Fibroblast of peridontal ligament (primary cell): ENCODE data around the gene PNMA6F.

Experiments used
- DNase-seq: peaks from one replicate; pipeline ENCODE4 v3.0.0-alpha.2; 2010; ENCODE audit errors: extremely low read depth

Gene PNMA6F

DNA sequence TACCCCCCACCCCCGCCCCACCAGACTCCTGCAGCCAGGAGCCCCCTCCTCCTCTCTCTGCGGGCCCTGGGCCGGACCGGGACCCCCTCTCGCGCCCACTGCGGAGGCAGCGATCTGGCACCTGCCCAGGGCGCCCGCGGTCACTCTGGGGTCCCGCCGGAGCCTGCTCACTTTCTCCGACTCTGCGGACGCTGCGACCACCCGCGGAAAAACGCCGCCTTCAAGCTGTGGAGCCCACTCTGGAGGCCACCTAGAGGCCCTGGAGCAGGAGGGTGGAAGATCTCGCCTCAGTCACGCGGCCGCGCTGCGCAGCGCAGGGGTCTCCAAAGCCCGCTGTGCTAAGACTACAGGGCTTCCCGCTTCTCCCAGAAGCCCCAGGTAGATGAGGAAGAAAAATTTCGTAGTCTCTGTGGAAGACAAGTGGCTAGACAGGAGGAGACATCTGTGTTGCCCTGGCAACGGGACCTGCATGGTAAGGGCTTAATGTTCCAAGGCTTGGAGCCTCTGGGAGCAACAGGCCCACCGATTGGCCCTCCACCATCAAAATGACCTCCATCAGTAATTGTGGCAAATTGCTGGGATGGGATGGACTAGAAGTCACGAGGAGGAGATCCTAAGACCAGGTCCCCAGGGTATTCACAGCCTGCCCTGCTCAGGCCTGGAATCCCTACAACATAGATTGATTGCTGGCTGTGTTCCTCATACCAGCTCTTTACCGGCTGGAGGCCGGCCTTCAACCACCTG lies at the start of gene PNMA6F:
TSS of gene PNMA6F (minus strand) at position 387 of the 744 bp plus-strand sequence. CDS start 1,093 bp downstream, outside the sequence.
- no peak for DNase-seq

DNA sequence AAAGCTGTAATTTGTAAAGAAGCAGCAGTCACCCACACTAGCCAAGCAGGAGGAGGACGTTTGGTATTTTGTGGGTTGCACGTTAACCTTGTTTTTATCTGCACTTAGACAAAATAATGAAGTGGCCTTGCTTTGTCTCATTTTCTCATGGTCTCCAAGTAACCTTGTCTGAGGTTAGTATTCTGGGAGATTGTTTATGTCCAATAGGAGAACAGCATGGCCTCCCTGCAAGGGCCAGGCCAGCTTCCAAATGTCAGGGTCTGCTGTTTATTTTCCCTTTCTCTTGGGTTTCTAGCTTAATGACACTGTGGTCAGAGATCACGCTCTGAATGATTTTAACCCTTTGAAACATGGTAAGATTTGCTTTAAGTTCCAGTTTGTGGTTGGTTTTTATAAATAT lies 49.7 kb upstream of the PNMA6F start:
- DNase-seq = peak; percentile 37

DNA sequence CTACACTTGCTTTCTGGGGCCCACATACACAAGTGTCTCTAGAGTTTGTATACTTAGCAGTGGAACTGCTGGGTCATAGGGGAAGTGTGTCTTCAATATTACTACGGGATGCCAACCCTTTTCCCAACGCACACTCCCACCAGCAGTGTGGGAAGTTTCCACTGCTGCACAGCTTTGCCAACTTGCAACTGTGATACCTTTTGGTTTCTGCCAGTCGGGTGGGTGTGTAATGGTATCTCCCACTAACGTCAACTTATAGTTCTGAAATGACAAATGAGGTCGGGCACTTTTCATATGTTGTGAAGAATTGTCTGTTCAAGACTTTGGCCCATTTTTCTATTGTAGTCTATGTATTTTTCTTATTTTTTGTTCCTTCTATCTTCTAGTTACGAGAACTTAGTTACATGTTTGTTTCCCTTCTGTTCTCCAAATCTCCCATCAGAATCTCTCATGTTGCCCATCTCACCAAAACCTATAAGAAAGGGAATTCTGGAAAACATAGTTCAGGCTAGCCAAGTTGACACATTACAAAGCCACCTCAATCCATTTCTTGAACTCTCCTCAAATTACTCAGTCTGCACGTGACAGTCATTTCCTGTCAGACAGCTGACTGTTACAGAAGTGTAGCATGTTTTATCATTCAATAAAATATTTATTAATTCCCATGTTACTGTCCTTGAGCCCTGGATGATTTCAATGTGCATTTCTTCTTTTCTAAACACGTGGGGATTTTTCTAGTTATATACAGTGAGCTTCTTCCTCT lies 48.9 kb upstream of the PNMA6F start:
- peak; percentile 6 for DNase-seq

DNA sequence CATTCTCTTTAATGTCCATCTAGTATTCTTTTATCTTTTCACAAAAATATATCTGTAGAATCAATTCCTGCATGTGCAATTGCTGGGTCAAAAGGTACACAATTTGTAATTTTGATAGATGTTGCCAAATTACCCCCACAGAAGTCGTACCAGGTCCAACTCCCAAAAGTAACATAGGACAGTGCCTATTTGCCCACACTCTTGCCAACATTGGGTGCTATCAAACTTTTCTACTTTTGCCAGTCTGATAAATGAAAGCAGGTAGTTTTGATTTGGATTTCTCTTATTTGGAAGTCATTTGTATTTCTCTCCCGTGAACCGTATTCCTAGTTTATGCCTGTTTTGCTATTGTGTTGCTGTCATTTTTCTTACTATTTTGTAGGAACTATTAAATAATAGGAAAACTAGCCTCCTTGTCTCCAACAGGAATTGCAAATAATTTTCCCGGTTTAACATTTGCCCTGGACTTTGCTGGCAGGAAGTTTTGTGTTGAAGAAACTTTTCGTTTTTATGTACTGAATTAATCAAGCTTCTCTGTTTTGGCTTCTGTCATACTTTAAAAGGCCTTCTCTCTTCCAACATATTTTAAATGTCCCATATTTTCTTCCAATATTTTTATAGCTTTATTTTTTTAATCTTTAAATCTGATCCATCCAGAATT lies 45.4 kb upstream of the PNMA6F start:
- no peak for DNase-seq

DNA sequence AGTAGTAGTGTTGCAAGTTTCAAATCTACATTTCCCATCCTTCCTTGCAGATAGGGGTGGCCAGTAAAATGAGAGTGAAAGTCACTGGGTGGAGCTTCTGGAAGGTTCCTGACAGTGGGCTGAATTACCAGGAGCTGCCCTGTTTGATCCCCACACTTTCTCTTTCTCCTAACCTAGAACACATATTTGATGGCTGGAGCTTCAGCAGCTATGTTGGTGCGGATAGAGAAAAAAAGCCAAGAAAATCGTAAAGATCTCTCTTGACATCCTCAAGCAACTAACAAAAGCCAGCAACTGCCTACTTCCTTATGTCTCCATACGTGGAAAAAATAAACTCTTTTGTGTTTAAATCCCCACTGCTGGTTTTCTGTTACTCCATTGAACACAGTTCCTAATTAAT lies 44.6 kb upstream of the PNMA6F start:
- DNase-seq = no peak

DNA sequence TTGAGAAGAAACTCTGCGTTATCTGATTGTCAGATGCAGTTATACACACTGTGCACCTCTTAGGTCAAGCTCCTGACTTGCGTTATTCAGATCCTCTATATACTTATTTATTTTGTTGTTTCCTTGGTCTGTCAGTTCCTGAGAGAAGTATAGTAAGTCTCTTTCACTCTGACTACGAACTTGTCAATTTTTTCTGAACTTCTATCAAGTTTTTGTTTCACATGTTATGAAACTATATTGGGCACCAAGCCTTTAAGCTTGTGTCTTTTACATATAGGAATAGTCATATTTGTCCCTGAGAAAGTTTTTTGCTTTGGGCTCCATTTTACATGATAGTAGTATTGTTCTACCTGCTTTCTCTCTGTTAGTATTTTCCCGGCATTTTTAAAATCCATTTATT lies 44.1 kb upstream of the PNMA6F start:
- no peak for DNase-seq

DNA sequence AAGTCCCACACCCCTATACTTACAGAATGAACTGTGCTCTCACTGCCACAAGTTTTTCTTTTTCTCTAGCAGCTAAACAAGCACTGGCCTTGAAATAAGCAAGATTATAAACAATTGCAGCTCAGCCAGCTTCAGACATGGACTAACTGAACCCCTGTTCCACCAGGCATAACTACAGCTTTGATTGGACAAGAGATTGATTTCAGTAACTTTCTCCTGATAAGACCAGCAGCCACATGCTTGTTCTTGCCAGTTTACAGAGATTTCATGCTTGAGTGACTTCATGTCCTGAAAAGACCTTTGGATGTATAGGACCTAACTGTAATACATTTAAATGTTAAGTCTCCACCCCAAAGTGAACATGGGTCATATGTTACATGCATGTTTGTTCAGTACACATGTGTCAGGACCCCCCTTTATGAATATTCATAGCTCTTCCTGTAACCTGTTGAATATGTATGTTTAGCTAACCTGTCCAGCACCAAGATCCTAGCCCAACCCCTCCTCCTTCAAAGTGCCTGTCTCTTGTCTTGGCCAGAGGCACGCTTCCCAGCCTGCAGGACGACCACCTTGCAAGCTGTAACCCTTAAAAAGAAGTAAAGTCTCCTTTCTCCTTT lies 40.3 kb upstream of the PNMA6F start:
- no peak for DNase-seq

DNA sequence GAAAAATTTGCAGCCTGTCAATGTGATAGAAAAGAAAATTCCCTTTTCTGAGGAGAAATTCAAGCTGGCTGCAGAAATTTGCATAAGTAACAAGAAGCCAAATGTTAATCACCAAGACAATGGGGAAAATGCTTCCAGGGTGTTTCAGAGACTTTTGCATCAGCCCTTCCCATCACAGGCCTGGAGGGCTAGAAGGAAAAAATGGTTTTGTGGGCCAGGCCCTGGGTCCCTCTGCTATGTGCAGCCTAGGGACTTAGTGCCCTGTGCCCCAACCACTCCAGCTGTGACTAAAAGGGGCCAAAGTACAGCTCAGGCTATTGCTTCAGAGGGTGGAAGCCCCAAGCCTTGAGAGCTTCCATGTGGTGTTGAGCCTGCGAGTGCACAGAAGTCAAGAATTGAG lies 36.3 kb upstream of the PNMA6F start:
- DNase-seq = no peak

DNA sequence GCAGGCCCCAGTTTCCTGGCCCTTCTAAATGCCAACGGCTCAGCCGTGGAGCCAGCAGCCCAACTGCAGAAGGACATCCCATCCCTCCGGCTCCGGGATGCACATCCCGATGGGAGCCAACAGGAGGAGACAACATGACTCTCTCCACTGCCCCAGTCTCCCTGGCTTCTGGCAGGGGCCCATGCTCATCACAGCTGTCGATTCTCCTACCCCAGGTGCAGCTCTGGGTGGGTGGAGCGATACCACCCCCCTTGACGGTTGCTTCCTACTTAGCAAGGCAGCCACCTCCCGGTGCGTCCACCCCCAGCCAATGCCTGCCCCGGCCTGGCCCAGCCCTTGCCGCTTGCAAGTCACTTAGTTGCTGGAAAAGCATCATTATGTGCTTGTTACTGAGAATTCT lies 31.8 kb upstream of the PNMA6F start:
- DNase-seq = no peak

DNA sequence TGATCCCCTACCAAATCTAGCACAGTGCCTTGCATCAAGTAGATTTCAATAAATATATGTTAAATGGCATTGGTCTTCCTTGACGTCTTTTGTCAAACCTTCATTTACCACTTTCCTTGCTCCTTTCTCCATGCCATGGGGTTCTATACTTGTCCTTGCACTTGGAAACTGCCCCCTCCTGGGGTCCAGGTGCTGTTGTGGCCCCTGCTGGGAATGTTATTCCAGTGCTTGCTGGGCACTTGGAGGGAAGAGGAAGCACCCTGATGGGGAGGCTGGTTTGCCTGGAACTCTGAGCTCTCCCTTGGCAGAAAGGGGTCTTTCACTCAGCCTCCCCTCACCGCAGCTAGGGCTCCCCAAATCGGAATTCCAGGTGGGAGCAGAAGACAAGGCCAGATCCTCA lies 31.3 kb upstream of the PNMA6F start:
- no peak for DNase-seq

DNA sequence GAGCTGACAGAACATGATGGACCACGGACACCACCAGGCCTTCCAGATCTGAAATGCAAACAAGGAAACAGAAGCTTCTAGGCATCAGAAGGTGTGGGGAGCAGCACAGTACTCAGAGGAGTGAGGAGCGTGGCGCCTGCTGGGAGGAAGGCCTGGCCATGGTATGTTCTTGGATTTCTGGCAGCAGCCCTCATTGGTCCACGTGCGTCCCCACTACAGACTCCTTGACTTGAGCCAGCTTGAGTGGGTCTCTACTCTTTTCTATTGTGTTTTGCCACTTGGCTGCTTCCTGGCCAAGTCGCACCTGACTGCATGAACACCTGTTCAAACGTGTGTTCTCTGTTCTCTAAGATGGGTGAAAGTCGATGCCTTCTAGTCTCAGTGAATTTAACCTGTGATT lies 30.4 kb upstream of the PNMA6F start:
- DNase-seq = no peak

DNA sequence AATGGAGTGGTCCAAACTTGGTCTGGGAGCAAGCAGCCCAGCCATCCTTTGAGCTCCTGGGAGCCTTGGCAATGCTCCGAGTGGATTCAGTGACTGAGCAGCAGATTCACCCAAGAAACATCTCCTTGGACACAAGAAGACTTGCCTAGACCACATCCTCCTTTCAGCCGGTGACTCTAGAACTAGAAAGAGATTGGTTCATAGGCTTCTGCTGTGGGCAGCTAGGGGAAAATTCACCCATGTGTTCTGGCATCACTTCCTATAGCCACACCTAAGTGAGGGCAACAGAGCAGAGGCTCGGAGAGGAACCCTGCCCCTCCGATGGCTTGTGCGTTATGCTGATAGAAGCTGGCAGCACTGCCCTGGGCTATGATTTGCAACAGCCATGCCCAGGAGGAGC lies 28.4 kb upstream of the PNMA6F start:
- no peak for DNase-seq

DNA sequence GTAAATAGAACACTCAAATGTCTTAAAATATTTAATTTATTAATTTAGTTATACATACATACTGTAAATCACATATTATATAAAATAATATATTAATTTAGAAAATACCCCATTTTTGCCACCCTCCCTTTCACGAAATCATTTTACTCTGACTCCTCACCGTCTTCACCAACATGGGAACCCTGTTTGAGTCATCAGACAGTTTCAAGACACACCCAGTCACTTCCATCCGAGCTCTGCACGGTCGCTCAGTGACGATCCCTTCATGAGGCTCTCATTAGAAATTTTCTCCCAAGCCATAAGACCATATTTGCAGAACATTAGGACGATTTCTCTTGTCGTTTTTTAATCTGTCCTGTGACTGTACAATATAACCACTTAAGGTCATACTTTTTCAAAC lies 26.9 kb upstream of the PNMA6F start:
- no peak for DNase-seq

DNA sequence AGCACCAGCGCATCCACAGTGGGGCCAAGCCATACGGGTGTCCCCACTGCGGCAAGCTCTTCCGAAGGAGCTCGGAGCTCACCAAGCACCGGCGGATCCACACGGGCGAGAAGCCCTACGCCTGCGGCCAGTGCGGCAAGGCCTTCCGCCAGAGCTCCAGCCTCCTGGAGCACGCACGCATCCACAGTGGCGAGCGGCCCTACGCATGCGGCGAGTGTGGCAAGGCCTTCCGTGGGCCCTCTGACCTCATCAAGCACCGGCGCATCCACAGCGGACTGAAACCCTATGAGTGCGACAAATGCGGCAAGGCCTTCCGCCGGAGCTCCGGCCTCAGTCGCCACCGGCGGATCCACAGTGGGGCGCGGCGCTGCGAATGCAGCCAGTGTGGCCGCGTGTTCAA lies 26.0 kb upstream of the PNMA6F start:
- DNase-seq = no peak

DNA sequence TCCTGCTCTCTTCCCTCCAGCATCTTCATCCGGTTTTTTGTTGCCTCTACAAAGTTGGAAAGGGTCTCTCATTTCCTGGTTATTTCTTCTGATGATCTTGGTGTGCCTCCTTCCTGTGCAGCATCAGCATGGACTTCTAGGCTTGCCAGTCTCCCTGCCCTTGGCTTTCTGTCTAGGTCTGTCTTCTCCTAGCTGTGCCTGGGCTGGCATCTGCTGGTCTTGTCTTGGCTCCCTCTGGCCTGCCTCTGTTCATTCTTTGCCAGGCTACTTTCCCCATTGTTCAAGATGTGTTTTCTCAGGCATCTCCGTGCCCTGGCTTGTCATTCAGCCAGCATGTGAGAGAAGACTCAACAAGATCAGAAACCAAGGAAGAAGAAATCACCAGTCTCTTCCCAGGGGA lies 22.1 kb upstream of the PNMA6F start:
- DNase-seq = no peak

DNA sequence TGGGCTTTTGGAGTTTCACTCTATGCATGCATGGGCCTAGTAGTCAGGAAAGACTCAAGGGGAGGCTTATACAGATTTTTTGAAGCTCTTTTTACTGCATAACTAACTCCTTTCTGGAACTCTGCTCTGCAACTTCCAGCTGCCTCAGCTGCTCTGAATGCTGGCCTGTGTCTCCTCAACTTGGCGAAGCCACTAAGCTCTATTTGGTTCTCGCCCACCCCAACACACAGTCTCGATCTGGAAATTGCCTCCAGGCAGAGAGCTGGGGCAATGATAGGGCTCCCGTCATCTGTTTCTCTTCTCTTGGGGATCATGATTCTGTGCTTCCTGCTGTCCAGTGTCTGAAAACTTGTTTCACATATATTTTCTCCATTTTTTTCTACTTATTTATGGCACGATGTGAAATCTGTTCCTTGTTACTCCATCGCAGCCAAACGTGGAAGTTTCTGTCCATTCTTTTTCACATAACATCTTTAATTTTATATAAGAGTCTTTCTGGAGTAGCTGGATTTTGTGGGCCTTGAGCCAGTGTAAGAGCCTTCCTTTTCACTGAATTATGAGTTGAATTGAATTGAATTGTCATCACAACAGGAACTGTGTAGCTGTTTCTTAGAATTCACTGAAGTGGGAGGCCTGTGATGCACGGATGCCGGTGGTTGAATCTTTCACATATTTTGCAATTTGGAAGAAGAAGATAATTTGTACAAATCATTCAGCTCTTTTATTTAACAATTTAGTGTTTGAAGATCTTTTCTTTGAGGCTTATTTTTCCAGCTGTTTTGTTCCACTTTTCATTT lies 21.4 kb upstream of the PNMA6F start:
- DNase-seq = peak; percentile 4

DNA sequence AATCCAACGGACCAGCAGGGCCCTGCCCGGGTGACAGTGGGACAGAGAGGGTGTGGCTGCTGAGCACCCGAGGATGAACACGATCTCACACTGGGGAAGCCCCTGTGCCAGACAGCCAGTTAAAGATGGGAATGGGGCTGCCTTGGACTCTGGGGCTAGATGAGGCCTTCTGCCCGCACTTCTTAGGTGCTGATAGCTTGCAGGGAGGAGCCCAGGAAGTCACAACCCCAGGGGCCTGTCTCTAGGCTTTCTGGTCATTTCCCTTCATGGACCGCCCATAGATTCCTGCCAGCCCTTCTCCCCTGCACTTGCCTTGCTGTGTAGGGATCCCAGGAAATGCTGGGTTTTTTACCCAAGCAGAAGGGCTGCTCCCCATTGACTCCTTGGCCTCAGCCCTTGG lies 18.5 kb upstream of the PNMA6F start:
- no peak for DNase-seq

DNA sequence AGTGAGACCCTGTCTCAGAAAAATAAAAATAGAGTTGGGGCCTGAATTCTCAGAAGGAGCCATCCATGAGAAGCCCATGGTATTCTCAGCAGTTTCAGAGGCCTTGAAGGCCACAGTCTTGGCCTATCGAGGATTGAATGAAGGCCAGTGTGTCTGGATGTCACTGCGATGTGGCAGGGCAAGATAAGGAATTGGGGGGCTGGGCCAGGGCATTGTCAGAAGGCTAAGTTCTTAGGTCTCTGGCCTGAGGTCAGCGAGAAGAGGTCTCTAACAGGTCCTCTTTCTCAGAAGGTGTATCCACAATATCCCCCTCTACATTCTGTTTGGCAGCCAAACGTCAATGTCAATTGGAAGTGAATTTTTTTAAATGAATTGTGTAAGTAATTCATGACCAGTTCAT lies 18.1 kb upstream of the PNMA6F start:
- no peak for DNase-seq

DNA sequence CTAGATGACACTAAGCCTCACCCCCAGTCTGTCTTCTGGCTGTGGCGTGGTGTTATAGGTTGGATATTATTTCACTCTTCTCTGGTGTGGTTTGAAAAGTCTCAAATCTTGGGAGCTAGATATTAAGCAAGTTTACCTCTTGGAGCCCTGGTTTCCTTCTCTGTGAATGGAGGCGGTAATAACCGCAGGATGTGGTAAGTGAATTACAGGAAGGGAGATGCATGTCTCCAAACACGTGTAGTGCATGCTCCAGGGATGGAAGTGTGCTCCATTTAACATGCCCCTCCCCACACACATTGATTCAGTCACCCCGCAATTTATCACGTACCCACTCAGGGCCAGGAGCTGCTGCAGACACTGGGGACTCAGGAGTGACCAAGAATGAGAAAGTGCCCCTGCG lies 17.3 kb upstream of the PNMA6F start:
- DNase-seq = no peak

DNA sequence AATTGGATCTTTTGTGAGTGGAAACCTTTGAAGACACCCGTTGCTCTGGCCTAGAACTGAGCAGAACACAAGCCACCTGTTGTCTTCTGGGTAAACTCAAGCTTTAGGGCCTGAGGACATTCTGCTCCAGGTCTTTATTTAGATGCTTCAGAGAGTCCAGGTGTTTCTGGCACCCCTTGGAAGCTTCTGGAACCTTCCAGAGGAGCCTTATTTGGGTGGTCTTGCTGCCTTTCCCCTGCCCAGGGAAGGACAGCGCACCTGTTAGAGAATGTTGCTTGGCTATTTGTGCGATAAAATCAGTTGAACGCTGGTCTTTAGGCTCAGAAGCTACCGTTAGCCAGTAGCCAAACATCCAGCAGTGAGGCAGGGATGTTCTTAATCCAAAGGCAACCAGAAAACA lies 15.4 kb upstream of the PNMA6F start:
- DNase-seq = no peak

DNA sequence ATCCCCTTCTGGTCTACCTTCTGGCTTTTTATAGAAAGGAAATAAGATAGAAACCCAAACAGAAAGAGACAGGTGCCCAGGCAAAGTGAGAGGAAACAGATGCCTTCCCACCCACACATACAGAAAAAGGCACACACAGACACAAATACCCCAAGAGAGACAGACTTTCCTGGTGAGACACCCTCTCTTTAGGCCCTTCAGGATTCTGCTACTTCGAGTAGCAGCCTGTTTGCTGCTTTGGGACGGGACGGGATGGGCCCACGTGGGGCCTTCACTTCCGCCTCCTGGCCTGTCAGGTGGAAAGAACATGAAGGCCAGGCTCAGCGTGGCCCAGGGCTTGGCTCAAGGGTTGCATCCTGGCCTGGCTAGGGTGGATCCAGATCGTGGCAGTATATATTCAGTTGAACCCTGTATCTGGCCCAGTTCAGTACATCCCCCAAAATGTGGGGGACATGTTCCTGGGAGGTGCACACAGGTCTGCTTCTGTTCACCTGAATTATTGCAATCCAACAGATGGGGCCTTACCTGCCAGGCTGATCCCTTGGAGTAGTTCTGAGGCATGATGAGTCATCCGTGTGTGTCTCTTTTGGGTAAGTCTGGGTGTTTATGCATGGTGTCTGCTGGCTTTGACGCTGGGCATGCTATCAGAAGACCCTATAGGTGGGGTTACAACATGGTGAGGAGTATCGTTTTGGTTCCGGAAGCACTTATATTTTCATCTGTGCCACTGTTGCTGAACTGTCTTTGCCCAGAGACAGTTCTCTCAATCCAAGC lies 14.7 kb upstream of the PNMA6F start:
- no peak for DNase-seq
